Measurements from ENCODE around the gene HMCN1.

Gene HMCN1

GRCh38 chr1:185920602-185921001 lies 186.4 kb downstream of the HMCN1 start:
- no peak for DNase-seq

GRCh38 chr1:185921636-185922035 lies 187.4 kb downstream of the HMCN1 start:
- DNase-seq, result no peak

DNA sequence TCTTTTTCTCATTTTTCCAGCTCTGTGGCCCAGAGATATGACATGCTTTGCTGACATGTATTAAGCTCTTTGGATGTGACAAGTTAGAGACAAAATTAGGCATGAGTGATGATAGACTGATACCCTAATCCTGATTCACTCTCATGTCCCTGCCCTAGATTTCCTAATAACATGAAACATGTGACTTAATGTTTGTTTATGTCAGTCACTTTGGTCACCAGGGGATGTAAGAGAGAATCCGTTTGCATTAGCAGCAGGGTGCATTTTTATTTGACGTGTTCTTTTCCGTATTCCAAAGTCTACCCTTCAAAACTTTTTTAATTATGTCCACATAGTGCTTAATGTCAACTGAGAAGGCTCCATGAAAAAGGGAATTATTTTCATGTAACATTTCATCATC lies 192.4 kb downstream of the HMCN1 start:
- DNase-seq, result no peak

GRCh38 chr1:185929776-185930175 lies 195.6 kb downstream of the HMCN1 start:
- no peak for DNase-seq

DNA sequence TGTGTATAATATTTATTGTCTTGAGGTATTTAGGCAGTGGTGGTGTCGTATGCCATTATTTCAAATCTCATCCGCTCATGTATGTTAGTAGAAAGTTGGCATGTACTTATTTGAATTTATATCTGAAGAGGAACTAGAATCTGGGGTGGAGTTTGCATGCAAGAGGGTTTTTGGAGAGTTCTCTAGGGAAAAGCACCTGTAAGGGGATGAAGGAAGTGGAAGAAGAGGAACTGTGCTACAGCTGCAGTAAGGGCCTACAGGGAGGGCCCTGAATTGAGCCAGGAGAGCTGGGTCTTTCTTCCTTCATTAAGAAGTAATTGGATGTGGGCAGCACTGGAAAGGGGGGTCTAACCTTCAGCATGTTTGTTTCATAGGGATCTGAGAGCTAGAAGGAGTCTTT lies 197.2 kb downstream of the HMCN1 start:
- no peak for DNase-seq

DNA sequence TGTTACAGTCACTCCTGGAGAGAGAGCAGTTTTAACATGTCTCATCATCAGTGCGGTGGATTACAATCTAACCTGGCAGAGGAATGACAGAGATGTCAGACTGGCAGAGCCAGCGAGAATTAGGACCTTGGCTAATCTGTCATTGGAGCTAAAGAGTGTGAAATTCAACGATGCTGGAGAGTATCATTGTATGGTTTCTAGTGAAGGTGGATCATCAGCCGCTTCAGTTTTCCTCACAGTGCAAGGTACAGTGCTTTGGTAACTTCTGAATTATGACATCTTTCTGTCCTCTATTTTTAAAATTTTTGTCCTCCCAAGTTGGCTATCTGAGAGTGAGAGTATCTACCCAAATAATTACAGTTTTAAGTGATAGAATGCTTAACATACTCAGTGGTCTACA lies 199.4 kb downstream of the HMCN1 start:
- no peak for DNase-seq

DNA sequence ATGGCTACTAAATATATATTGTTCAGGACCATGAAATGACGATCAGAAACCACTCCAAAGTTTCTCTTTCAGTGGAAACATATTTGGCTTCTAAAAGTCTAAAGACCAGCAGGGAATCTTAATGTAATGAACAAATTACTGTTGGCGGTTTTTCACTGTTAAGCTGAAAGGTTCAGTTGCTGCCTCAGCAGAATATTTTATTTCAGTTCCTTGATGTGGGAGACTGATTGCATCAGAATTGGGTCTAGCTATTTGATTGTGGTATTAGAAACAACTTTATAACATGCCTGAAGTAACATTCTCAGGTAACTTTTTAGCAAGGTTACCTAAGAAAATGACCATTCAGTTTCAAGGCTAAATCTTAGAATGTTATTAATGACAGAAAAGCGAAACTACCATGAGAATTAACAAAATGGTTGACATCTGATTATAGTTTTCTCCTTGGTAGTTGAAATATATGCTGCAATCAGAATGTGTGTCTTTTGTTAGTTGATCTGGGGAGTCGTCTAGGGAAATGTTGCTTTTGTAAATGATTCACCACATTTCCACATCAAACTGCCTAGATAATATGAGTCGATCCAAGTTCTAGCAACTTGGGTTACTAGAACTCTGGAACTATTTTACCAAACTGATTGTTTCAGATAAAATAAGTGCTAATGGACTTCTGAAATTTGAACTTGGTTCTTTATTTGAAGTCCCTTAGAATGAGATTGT lies 200.4 kb downstream of the HMCN1 start:
- no peak for DNase-seq

DNA sequence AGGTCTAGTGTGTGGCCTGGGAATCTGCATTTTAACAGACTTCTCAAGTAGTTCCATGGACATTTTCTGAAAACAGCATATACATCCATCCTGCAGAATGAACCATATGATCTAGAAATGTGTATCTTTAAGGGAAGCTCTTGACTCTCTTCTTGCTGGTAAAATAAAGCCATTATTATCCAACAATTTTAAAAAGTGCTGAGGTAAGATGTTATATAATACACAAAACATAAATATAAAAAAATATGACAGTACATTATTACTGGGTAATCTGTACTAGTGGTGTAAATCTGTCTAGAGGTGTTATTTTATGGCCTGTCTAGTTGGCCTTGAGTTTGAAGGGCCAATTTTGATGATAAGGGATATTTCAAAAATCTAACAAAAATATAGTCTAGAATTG lies 201.2 kb downstream of the HMCN1 start:
- no peak for DNase-seq

DNA sequence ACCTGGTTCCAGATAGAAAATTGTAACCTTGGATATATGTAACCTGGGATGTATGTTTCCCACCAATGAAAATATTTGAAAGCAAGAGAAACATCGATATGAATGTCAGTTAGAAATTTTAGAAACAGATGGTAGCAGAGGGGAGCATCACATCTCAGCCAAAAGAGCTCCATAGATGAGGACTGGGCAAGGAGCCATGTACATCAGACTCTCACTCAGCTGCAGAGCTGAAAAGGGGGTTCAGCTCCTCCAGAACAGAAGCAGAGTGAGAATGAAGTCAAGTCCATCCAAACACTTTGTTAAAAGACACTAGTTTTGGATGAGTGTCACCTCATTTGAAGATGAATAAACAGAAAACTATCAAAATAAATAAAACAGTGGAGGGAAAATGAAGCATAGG lies 202.4 kb downstream of the HMCN1 start:
- DNase-seq, result peak; percentile 2 to 3

DNA sequence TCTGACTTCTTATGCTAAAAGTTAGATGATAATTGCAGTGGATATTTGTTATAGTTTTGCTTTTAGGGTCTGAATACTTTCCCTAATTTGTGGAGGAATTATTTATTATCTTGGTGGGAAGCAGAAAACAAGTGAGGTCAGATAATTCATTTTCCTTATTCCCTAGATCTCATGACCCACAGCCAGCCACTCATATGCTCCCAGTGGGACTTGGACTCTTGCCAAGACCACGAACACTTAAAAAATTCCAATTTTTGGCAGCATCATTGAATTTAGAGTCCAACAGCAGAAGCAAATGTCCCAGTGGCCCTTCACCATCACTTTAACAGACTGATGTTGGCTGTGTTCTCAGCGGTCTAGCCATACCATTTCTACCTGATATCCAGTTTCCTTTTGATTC lies 204.2 kb downstream of the HMCN1 start:
- DNase-seq, result no peak

- no peak for DNase-seq
Observed at GRCh38 chr1:185939142-185939541, 205.0 kb downstream of the HMCN1 start.

DNA sequence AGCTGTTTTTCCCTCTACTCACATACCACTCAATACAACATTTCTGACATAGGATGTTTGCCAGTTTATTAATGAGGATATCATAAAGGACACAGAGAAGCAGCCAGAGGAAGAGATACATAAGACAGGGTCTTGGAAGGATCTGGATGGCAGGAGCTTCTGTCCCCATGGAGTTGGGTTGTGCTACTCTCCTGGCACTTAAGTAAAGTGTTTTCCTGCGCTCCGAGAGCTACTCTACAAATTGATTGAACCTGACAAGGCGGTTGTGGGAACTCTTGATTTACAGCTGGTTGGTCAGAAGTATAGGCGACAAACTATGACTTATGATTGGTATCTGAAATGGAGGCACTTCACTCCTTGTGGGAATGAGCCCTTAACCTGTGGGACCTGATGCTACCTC lies 208.8 kb downstream of the HMCN1 start:
- no peak for DNase-seq

DNA sequence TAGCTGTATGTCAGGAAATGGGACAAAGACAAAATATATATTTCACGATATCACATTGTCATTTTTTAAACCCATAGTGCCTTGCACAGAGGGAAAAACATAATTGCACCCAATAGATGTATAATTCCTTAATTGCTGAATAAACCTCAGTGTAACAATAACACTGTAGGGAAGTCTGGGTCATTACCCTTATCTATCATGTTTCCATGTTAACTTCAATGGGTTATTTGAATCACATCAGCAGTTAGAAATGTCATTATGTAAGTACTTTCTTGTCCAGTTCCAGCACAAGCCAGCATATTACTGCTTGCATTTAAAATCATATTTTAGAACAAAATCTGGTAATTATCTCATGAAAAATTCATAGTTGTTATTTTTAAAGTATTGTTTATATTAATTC lies 222.7 kb downstream of the HMCN1 start:
- no peak for DNase-seq

GRCh38 chr1:185957441-185958363 lies 223.5 kb downstream of the HMCN1 start:
- DNase-seq, result no peak

GRCh38 chr1:185960422-185961321 lies 226.5 kb downstream of the HMCN1 start:
- DNase-seq, result no peak

DNA sequence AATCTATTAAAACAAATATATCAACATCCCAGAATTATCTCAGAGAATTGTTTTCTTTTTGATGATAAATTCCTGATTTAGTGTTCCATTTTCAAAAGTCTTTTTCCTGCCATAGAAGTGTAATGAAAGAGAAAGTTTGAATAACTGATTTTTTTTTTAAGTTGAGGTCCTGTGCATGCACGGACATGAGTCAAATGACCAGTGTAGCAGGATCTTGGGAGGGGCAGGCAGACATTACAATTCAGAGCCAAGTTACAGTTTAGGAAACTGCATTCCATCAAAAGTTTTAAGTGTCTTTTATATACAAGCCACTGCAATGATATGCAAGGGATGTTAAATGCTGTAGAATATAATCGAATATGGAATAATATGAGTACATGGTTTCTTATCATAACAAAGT lies 227.5 kb downstream of the HMCN1 start:
- no peak for DNase-seq

- DNase-seq, result no peak
Observed at GRCh38 chr1:185964946-185965345, 230.8 kb downstream of the HMCN1 start.

DNA sequence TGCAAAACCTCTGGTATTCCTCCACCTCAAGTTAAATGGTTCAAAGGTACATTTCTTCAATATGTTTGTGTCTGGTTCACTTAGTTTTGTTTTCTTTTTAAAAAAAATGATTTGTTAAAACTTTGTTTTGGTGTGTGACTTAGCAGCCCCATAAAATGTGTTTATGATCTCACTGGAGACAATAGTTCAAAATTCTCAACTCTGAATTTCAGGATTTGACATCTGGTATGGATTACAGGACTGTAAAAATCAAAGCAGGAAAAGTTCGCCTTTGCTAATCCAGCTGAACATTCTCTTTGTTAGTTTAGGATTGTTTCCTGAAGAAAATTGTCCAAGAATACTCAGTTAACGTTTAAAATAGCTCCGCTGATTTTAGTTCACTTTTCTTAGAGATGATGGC lies 231.7 kb downstream of the HMCN1 start:
- no peak for DNase-seq

- no peak for DNase-seq
Observed at GRCh38 chr1:185966471-185966870, 232.3 kb downstream of the HMCN1 start.

DNA sequence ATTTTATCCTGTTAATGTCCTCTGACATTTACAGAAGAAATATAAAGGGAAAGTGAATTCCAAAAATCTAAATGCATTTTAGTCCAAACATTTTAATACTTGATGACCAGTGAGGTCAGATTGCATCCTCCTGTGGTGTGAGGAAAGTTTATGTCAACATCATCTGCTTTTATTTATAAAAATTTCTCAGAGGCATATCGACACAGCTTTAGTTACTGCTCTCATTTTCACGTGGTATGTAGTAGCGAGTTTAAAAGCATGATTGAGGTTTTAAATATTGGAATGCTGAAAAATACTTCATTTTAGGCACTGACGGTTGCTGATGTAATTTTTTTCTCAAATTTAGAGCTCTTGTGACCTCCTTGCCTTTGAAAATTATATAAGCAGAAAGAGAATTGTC lies 234.8 kb downstream of the HMCN1 start:
- DNase-seq, result no peak

GRCh38 chr1:185969524-185969991 lies 235.4 kb downstream of the HMCN1 start:
- no peak for DNase-seq

- DNase-seq, result no peak
Observed at GRCh38 chr1:185971688-185972087, 237.5 kb downstream of the HMCN1 start.
